ENCODE measurements around the gene LAMC2. TPM values are rescaled to one million over a fixed set of nuclear protein-coding genes. Genes with fewer than 3 reads are reported as not detected.

LAMC2 gene
- total and polyA plus RNA-seq, 7 donors = 2.6 to 24.0 (median 4.2) TPM

- Histone ChIP-seq H3K4me3 (no peak overlapping the region), H3K9me3 (no peaks in the 10 kb centered on the region), H3K27ac (no peak overlapping the region), H3K27me3 (no peaks in the 10 kb centered on the region), H3K36me3 (no peaks in the 10 kb centered on the region), H3K4me1 (peaks cover 0 to 4% (median 0%) of the 10 kb centered on the region in 4 donors)
- TF ChIP-seq CTCF (IDR thresholded peaks at IDR 0.05) (no peak), EP300 (IDR thresholded peaks at IDR 0.05) (no peak), POLR2AphosphoS5 (IDR thresholded peaks at IDR 0.05) (no peak), POLR2A (IDR thresholded peaks at IDR 0.05) (no peak)
- intact Hi-C loops (cut with DNase I) = no loop called here
- no peak for DNase-seq
Measured at GRCh38 chr1:183246436-183246835, 60.4 kb downstream of the LAMC2 start.

- Histone ChIP-seq H3K9me3 (no peaks in the 10 kb centered on the region), H3K4me3 (no peak overlapping the region), H3K27ac (no peak overlapping the region), H3K36me3 (no peaks in the 10 kb centered on the region), H3K4me1 (peaks cover 0 to 3% (median 0%) of the 10 kb centered on the region in 4 donors), H3K27me3 (no peaks in the 10 kb centered on the region)
- 87 to 91% methylated on average over 11 of the region's 11 CpGs for WGBS, 2 donors
- no peak for DNase-seq
- intact Hi-C loops (cut with DNase I) = no loop called here
- no peak for TF ChIP-seq POLR2A (IDR thresholded peaks at IDR 0.05)
- TF ChIP-seq POLR2AphosphoS5 (IDR thresholded peaks at IDR 0.05) = no peak
- TF ChIP-seq EP300 (IDR thresholded peaks at IDR 0.05) = no peak
- TF ChIP-seq CTCF (IDR thresholded peaks at IDR 0.05) = no peak
Measured at GRCh38 chr1:183247066-183247465, 61.0 kb downstream of the LAMC2 start.

GRCh38 chr1:183247484-183247883 is 61.4 kb downstream of the LAMC2 start:
- intact Hi-C loops (cut with DNase I) = no loop called here
- WGBS, 2 donors = 69 to 86% methylated on average over 3 of the region's 3 CpGs

GRCh38 chr1:183247931-183248330 is 61.9 kb downstream of the LAMC2 start:
- no peaks in the 10 kb centered on the region for H3K36me3 ChIP-seq
- DNase-seq = no peak
- intact Hi-C loops (cut with DNase I) = no loop called here
- H3K27me3 ChIP-seq = no peaks in the 10 kb centered on the region
- H3K4me1 ChIP-seq = no peaks in the 10 kb centered on the region
- H3K4me3 ChIP-seq = no peak overlapping the region
- TF ChIP-seq POLR2AphosphoS5 (IDR thresholded peaks at IDR 0.05) = no peak
- TF ChIP-seq POLR2A (IDR thresholded peaks at IDR 0.05) = no peak
- no peak for TF ChIP-seq EP300 (IDR thresholded peaks at IDR 0.05)
- no peak for TF ChIP-seq CTCF (IDR thresholded peaks at IDR 0.05)
- H3K27ac ChIP-seq = no peak overlapping the region
- 81 to 90% methylated on average over 1 of the region's 1 CpG for WGBS, 2 donors
- no peaks in the 10 kb centered on the region for H3K9me3 ChIP-seq

More at GRCh38 chr1:183247484-183247883, 61.4 kb downstream of the LAMC2 start:
- no peaks in the 10 kb centered on the region for H3K27me3 ChIP-seq
- H3K36me3 ChIP-seq = no peaks in the 10 kb centered on the region
- H3K4me1 ChIP-seq = no peaks in the 10 kb centered on the region
- H3K4me3 ChIP-seq = no peak overlapping the region
- no peak for DNase-seq
- TF ChIP-seq EP300 (IDR thresholded peaks at IDR 0.05) (no peak), POLR2A (IDR thresholded peaks at IDR 0.05) (no peak), CTCF (IDR thresholded peaks at IDR 0.05) (no peak), POLR2AphosphoS5 (IDR thresholded peaks at IDR 0.05) (no peak)
- no peaks in the 10 kb centered on the region for H3K9me3 ChIP-seq
- H3K27ac ChIP-seq = no peak overlapping the region

GRCh38 chr1:183248989-183249691 is 63.1 kb downstream of the LAMC2 start:
- H3K9me3 ChIP-seq = no peaks in the 10 kb centered on the region
- no peak overlapping the region for H3K27ac ChIP-seq
- TF ChIP-seq POLR2AphosphoS5 (IDR thresholded peaks at IDR 0.05) = no peak
- no peak for TF ChIP-seq EP300 (IDR thresholded peaks at IDR 0.05)
- no peak for TF ChIP-seq CTCF (IDR thresholded peaks at IDR 0.05)
- TF ChIP-seq POLR2A (IDR thresholded peaks at IDR 0.05) = no peak
- no peak overlapping the region for H3K4me3 ChIP-seq
- intact Hi-C loops (cut with DNase I) = no loop called here
- DNase-seq = no peak
- H3K27me3 ChIP-seq = no peaks in the 10 kb centered on the region
- peaks cover 0 to 8% (median 0%) of the 10 kb centered on the region in 4 donors for H3K4me1 ChIP-seq
- 75 to 87% methylated on average over 4 of the region's 4 CpGs for WGBS, 2 donors
- no peaks in the 10 kb centered on the region for H3K36me3 ChIP-seq
